KMS-11 (cell line): ENCODE results near the gene COBL.

Source experiments
- H2AFZ ChIP-seq: fragments of 200-600 bp; sonication (generic); 2 replicates; pipeline ENCODE4 v1.6.1; 2016; ENCODE audit warnings: antibody characterized with exemption, mixed run types, low read depth
- H3K27ac ChIP-seq: fragments of 200-600 bp; sonication (generic); 2 replicates; pipeline ENCODE4 v1.6.1; 2016; ENCODE audit warnings: mild to moderate bottlenecking, mixed run types
- H3K27me3 ChIP-seq: fragments of 200-600 bp; sonication (generic); 2 replicates; pipeline ENCODE4 v1.6.1; 2017; ENCODE audit warnings: mild to moderate bottlenecking, low read depth, mixed run types, moderate library complexity; ENCODE audit not compliant: insufficient read depth
- H3K36me3 ChIP-seq: fragments of 200-600 bp; sonication (generic); 2 replicates; pipeline ENCODE4 v1.6.1; 2017; ENCODE audit warnings: mild to moderate bottlenecking, mixed run types; ENCODE audit not compliant: insufficient read depth
- H3K4me1 ChIP-seq: fragments of 200-600 bp; sonication (generic); 2 replicates; pipeline ENCODE4 v1.6.1; 2016; ENCODE audit warnings: mild to moderate bottlenecking, low read depth, mixed run types; ENCODE audit not compliant: poor library complexity, severe bottlenecking
- H3K4me2 ChIP-seq: fragments of 200-600 bp; sonication (generic); 2 replicates; pipeline ENCODE4 v1.7.0; 2016; ENCODE audit warnings: mild to moderate bottlenecking, mixed run types
- H3K4me3 ChIP-seq: fragments of 200-600 bp; sonication (generic); IDR thresholded peaks from 2 replicates; pipeline ENCODE4 v1.6.1; 2017; ENCODE audit warnings: low read depth, low read length, mixed read lengths; ENCODE audit not compliant: insufficient read depth
- H3K79me2 ChIP-seq: fragments of 200-600 bp; sonication (generic); 2 replicates; pipeline ENCODE4 v1.6.1; 2016; ENCODE audit warnings: low read depth, mixed run types; ENCODE audit not compliant: insufficient read depth
- H3K9ac ChIP-seq: fragments of 200-600 bp; sonication (generic); 2 replicates; pipeline ENCODE4 v1.6.1; 2016; ENCODE audit warnings: mild to moderate bottlenecking, mixed run types
- H4K20me1 ChIP-seq: fragments of 200-600 bp; sonication (generic); 2 replicates; pipeline ENCODE4 v1.6.1; 2016; ENCODE audit warnings: mild to moderate bottlenecking, mixed run types; ENCODE audit not compliant: insufficient read depth
- TF ChIP-seq, protein P1 (sequence below): fragments of 200-600 bp; sonication (generic); conservative IDR thresholded peaks from 2 replicates; pipeline ENCODE4 v1.6.1; 2017; ENCODE audit warnings: low read depth, mild to moderate bottlenecking, antibody characterized with exemption, low read length, moderate library complexity, mixed read lengths

The COBL gene

DNA sequence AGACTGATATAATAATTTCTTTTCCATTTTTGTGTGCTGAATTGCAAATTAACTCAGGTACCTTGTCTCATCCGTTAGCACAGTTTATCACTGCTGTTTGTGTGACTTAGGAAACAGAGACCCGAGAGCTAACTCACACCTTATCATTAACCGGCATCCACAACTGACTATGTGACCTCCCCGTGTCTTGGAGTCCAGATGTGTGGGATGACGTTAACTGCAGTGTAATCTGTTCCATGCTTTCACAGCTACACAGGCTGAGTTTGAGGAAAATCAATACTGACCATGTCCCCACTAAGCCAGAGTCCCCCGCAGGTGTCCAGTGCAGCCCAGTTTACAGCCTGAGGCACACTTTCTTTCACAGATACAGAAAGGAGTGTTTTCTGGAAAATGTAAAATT, 154.7 kb downstream of the COBL start:
- H4K20me1 ChIP-seq, result no peaks in the 10 kb centered on the region
- no peaks in the 10 kb centered on the region for H3K27me3 ChIP-seq
- H3K36me3 ChIP-seq, result no peaks in the 10 kb centered on the region
- H3K79me2 ChIP-seq, result no peaks in the 10 kb centered on the region
- TF ChIP-seq, protein P1, sequence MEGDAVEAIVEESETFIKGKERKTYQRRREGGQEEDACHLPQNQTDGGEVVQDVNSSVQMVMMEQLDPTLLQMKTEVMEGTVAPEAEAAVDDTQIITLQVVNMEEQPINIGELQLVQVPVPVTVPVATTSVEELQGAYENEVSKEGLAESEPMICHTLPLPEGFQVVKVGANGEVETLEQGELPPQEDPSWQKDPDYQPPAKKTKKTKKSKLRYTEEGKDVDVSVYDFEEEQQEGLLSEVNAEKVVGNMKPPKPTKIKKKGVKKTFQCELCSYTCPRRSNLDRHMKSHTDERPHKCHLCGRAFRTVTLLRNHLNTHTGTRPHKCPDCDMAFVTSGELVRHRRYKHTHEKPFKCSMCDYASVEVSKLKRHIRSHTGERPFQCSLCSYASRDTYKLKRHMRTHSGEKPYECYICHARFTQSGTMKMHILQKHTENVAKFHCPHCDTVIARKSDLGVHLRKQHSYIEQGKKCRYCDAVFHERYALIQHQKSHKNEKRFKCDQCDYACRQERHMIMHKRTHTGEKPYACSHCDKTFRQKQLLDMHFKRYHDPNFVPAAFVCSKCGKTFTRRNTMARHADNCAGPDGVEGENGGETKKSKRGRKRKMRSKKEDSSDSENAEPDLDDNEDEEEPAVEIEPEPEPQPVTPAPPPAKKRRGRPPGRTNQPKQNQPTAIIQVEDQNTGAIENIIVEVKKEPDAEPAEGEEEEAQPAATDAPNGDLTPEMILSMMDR, result no peak
- no peak overlapping the region for H3K4me3 ChIP-seq
- no peaks in the 10 kb centered on the region for H3K4me1 ChIP-seq
- no peak overlapping the region for H2AFZ ChIP-seq
- no peak overlapping the region for H3K27ac ChIP-seq
- no peak overlapping the region for H3K9ac ChIP-seq
- H3K4me2 ChIP-seq, result no peak overlapping the region

DNA sequence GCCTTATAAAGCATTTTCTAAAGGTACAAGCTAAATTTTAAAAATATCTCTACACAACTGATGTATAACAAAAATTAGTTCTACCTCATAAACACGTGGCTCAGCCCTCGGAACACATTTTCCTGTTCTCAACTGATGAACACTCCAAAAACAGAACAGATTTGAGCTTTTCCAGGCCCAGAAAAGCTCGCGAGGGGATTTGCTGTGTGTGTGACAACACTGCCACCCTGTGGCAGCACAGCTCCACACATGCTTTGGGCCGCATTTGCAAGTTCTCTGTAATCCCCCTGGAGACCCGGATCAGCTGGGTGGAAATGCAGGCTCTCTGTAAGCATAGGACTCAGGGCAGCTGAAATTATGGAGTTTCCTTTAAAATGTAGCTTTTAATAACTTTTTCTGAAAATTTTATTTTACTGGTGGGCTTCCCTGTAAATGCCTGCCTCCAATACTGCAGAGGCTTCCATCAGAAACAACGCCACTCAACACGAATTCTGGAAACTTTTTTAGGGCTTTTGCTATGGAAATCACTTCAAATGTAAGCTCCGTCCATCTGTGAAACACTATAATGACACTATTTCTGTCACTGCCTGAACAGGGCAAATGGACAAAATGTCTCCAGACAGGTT, 155.5 kb downstream of the COBL start:
- Histone ChIP-seq H3K79me2 (no peaks in the 10 kb centered on the region), H2AFZ (no peak overlapping the region), H3K4me2 (no peak overlapping the region), H3K9ac (no peak overlapping the region), H3K27me3 (no peaks in the 10 kb centered on the region), H3K27ac (no peak overlapping the region), H3K4me1 (no peaks in the 10 kb centered on the region), H4K20me1 (no peaks in the 10 kb centered on the region), H3K36me3 (no peaks in the 10 kb centered on the region), H3K4me3 (no peak overlapping the region)
- TF ChIP-seq, protein P1, result peak; percentile 97

DNA sequence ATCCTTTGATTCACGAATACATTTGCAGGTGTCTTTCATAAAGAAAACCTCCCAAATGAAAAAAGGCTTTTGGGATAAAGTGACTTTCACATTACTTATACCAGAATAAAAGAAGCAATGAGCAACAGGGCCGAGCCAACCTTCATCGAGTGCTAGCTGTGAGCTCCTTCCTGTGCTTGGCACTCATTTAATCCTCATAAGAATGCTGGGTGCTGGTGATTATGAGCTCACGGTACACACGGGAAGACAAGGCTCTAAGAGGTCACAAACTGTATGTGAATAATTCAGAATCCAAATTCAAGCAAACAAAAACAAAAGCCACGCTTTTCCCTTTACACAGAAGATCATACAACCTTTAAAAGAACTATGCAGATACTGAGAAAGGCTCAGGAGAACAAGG, 156.2 kb downstream of the COBL start:
- Histone ChIP-seq H3K4me3 (no peak overlapping the region), H2AFZ (no peak overlapping the region), H3K27me3 (no peaks in the 10 kb centered on the region), H3K79me2 (no peaks in the 10 kb centered on the region), H4K20me1 (no peaks in the 10 kb centered on the region), H3K4me1 (no peaks in the 10 kb centered on the region), H3K27ac (no peak overlapping the region), H3K4me2 (no peak overlapping the region), H3K36me3 (no peaks in the 10 kb centered on the region), H3K9ac (no peak overlapping the region)
- TF ChIP-seq, protein P1, result no peak

DNA sequence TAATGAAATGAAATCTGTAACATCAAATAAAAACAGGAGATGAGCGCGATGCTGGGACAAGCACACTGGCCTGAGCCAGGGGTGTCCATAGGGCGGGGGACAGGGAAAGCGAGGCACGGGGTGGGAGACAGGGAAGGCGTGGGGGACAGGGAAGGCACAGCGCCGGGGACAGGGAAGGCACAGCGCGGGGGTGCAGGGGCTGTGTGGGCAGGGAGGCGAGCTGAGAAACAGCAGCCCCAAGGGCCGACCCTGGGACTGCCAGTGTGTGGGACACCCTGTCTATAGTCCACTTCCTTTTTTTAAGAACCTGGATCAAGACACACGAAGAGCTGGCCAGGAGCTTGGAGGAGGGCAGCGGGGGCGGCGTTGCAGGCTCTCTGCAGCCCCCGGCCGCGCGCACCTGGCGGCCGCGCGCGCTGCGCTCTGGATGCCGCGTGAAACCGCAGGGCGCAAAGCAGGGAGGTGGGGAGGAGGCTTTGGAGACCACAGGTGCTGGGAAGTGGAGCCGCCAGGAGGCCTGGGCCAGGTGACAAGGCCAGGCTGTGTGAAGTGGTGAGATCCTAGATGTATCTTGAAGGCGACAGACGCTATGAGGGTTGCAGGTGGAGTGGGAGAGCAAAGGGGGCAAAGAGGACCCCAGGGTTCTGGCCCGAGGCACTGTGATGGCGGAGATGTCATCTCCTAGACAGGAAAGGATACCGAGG, 157.7 kb downstream of the COBL start:
- H3K4me3 ChIP-seq, result no peak overlapping the region
- no peaks in the 10 kb centered on the region for H4K20me1 ChIP-seq
- no peaks in the 10 kb centered on the region for H3K36me3 ChIP-seq
- no peak overlapping the region for H3K27ac ChIP-seq
- H3K4me1 ChIP-seq, result no peaks in the 10 kb centered on the region
- H3K27me3 ChIP-seq, result no peaks in the 10 kb centered on the region
- TF ChIP-seq, protein P1, result no peak
- H3K9ac ChIP-seq, result no peak overlapping the region
- H2AFZ ChIP-seq, result no peak overlapping the region
- H3K79me2 ChIP-seq, result no peaks in the 10 kb centered on the region
- no peak overlapping the region for H3K4me2 ChIP-seq
